HepG2 (cell line): Measurements from ENCODE around the gene RTEL1. TPM values are rescaled to one million over a fixed set of nuclear protein-coding genes. Genes with fewer than 3 reads are reported as not detected.

Source experiments
- ARID4A ChIP-seq: sonication (generic); formaldehyde crosslinking; IDR thresholded peaks from 2 replicates; pipeline ENCODE4 v1.5.0; 2020; ENCODE audit warnings: mild to moderate bottlenecking, missing genetic modification reagents, borderline replicate concordance
- ATF3 ChIP-seq: sonication (generic); formaldehyde crosslinking; IDR thresholded peaks from 2 replicates; pipeline ENCODE4 v1.4.0; 2020; ENCODE audit warnings: missing genetic modification reagents
- CBX5 ChIP-seq: sonication (generic); formaldehyde crosslinking; IDR thresholded peaks from 2 replicates; pipeline ENCODE4 v1.4.0; 2020; ENCODE audit warnings: missing genetic modification reagents, borderline replicate concordance
- HOXD1 ChIP-seq: sonication (generic); formaldehyde crosslinking; IDR thresholded peaks from 2 replicates; pipeline ENCODE4 v1.5.0; 2020; ENCODE audit warnings: missing genetic modification reagents
- MAFK ChIP-seq, 2 experiments: IDR thresholded peaks in 1 of 2; conservative IDR thresholded peaks in 1 of 2; 2 replicates each; pipeline ENCODE4 v1.6.1; 2011; ENCODE audit warnings: improper control_type of control experiment in 2 of 2, low read length in 2 of 2
- SIN3B ChIP-seq: fragments of 150-350 bp; IDR thresholded peaks from 2 replicates; pipeline ENCODE4 v1.6.1; 2014; ENCODE audit warnings: low read length
- ZFP36L1 ChIP-seq: sonication (generic); formaldehyde crosslinking; IDR thresholded peaks from 2 replicates; pipeline ENCODE4 v1.8.0; 2022; ENCODE audit warnings: mild to moderate bottlenecking, missing genetic modification reagents, moderate library complexity
- ZNF432 ChIP-seq: sonication (generic); formaldehyde crosslinking; IDR thresholded peaks from 2 replicates; pipeline ENCODE4 v1.5.0; 2020; ENCODE audit warnings: missing genetic modification reagents, mild to moderate bottlenecking, borderline replicate concordance
- ZNF557 ChIP-seq: sonication (generic); formaldehyde crosslinking; IDR thresholded peaks from 2 replicates; pipeline ENCODE4 v1.4.0; 2020; ENCODE audit warnings: missing genetic modification reagents
- ZNF775 ChIP-seq: sonication (generic); formaldehyde crosslinking; IDR thresholded peaks from 2 replicates; pipeline ENCODE4 v1.4.0; 2020; ENCODE audit warnings: missing genetic modification reagents, mild to moderate bottlenecking, moderate library complexity, borderline replicate concordance
- ZSCAN21 ChIP-seq: sonication (generic); formaldehyde crosslinking; IDR thresholded peaks from 2 replicates; pipeline ENCODE4 v1.8.0; 2022; ENCODE audit warnings: mild to moderate bottlenecking, missing genetic modification reagents, moderate library complexity, borderline replicate concordance
- polyA plus RNA-seq, 8 experiments: library from polyadenylated mRNA; depleted of rRNA in 3 of 8; stranded (reverse) in 7 of 8; unstranded in 1 of 8; fragments of >200 nt; fragmentation: Illumina TruSeq in 4 of 8; extraction: Trizol in 4 of 8; gene quantifications; 2 replicates each; pipeline versions ENCODE4 v1.2.1 to v1.2.3, GENCODE V29; 2011 to 2016; ENCODE audit warnings: low read depth in 4 of 8, missing spikeins in 1 of 8, mixed read lengths in 1 of 8; ENCODE audit not compliant: insufficient read depth in 1 of 8
- total RNA-seq, 5 experiments: library from RNA; depleted of rRNA; stranded (reverse); fragments of >200 nt; fragmentation: Illumina TruSeq; extraction: Trizol; gene quantifications; 2 replicates each; pipeline ENCODE4 v1.2.3, GENCODE V29; 2016; ENCODE audit warnings: low read depth in 1 of 5
- TF ChIP-seq, protein P1 (sequence below): sonication (generic); formaldehyde crosslinking; IDR thresholded peaks from 2 replicates; pipeline ENCODE4 v1.5.0; 2020; ENCODE audit warnings: missing genetic modification reagents, mild to moderate bottlenecking, borderline replicate concordance
- TF ChIP-seq, protein P2 (sequence below): sonication (generic); formaldehyde crosslinking; IDR thresholded peaks from 2 replicates; pipeline ENCODE4 v1.4.0; 2020; ENCODE audit warnings: missing genetic modification reagents
- TF ChIP-seq, protein P3 (sequence below): sonication (generic); formaldehyde crosslinking; IDR thresholded peaks from 2 replicates; pipeline ENCODE4; 2020; ENCODE audit warnings: missing genetic modification reagents, mild to moderate bottlenecking, borderline replicate concordance
- TF ChIP-seq, protein P4 (sequence below): sonication (generic); formaldehyde crosslinking; IDR thresholded peaks from 2 replicates; pipeline ENCODE4 v1.4.0; 2020; ENCODE audit warnings: mild to moderate bottlenecking, missing genetic modification reagents

RTEL1 gene
- total and polyA plus RNA-seq, 2 of the 13 experiments (the other 11 are each of a cell fraction or from before 2014, with no cell fraction given) = 21.8 to 36.4 TPM

DNA sequence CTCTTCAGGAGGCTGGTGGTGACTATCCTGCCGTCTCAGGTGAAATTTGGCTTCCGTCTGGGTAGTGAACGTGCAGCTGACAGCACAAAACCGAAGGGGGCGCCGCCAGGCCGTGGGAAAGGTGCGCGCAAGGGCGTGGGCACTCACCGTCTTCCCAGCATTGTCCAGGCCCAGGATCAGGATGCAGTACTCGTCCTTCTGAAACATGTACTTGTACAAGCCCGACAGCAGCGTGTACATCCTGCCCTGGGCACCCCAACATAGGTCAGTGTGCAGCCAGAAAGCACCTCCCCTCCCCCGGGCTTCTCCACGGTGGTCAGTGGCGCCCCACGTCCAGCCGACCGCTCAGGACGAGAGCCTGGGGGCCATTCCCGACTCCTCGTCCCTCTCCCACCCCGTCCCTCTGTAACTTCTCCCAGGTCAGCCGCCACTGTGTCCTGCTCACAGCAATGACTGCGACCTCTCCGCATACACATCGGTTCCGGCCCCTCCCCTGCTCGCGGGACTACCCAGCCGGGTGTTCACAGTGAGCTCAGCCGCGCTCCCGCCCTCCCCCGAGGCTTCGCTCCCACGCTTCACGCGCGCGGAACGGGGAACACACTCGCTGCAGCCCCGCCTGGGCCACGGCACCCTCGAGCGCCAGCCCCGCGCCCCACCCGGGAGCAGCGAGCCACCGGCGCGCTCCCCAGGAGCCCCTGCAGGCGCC, 48.9 kb downstream of the RTEL1 start (continued):
- TF ChIP-seq ZNF432 (CRISPR knock-in tag) (no peak), SIN3B (peak; percentile 74; the same call in 1 of the 2 replicates), ARID4A (CRISPR knock-in tag) (no peak; the same call in 1 of the 2 replicates), CBX5 (CRISPR knock-in tag) (peak; percentile 88), ZNF775 (CRISPR knock-in tag) (0 out of 2 replicates have a peak, but pooled peaks have one; percentile 58), ZFP36L1 (0 out of 2 replicates have a peak, but pooled peaks have one; percentile 57), HOXD1 (CRISPR knock-in tag) (no peak; the same call in none of the 2 replicates), ZSCAN21 (CRISPR knock-in tag) (peak; percentile 66; the same call in 1 of the 2 replicates), ATF3 (CRISPR knock-in tag) (no peak; the same call in 1 of the 2 replicates), ZNF557 (CRISPR knock-in tag) (no peak), MAFK (conservative IDR thresholded peaks at IDR 0.05 in 1 of 2, IDR thresholded peaks at IDR 0.05 in 1 of 2; ENCODE audit: low read length in 2 of 2) (peak; percentile 40 to 51; a peak in 3 of 4 replicates)
- TF ChIP-seq, protein P1, sequence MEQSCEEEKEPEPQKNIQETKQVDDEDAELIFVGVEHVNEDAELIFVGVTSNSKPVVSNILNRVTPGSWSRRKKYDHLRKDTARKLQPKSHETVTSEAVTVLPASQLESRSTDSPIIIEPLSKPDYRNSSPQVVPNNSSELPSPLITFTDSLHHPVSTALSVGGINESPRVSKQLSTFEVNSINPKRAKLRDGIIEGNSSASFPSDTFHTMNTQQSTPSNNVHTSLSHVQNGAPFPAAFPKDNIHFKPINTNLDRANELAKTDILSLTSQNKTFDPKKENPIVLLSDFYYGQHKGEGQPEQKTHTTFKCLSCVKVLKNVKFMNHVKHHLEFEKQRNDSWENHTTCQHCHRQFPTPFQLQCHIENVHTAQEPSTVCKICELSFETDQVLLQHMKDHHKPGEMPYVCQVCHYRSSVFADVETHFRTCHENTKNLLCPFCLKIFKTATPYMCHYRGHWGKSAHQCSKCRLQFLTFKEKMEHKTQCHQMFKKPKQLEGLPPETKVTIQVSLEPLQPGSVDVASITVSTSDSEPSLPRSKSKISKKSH = no peak
- TF ChIP-seq, protein P2, sequence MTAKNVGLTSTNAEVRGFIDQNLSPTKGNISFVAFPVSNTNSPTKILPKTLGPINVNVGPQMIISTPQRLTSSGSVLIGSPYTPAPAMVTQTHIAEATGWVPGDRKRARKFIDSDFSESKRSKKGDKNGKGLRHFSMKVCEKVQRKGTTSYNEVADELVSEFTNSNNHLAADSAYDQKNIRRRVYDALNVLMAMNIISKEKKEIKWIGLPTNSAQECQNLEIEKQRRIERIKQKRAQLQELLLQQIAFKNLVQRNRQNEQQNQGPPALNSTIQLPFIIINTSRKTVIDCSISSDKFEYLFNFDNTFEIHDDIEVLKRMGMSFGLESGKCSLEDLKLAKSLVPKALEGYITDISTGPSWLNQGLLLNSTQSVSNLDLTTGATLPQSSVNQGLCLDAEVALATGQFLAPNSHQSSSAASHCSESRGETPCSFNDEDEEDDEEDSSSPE (CRISPR knock-in tag) = peak; percentile 46; the same call in 1 of the 2 replicates
- TF ChIP-seq, protein P3, sequence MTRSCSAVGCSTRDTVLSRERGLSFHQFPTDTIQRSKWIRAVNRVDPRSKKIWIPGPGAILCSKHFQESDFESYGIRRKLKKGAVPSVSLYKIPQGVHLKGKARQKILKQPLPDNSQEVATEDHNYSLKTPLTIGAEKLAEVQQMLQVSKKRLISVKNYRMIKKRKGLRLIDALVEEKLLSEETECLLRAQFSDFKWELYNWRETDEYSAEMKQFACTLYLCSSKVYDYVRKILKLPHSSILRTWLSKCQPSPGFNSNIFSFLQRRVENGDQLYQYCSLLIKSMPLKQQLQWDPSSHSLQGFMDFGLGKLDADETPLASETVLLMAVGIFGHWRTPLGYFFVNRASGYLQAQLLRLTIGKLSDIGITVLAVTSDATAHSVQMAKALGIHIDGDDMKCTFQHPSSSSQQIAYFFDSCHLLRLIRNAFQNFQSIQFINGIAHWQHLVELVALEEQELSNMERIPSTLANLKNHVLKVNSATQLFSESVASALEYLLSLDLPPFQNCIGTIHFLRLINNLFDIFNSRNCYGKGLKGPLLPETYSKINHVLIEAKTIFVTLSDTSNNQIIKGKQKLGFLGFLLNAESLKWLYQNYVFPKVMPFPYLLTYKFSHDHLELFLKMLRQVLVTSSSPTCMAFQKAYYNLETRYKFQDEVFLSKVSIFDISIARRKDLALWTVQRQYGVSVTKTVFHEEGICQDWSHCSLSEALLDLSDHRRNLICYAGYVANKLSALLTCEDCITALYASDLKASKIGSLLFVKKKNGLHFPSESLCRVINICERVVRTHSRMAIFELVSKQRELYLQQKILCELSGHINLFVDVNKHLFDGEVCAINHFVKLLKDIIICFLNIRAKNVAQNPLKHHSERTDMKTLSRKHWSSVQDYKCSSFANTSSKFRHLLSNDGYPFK (CRISPR knock-in tag) = peak; percentile 14; the same call in 1 of the 2 replicates
- TF ChIP-seq, protein P4, sequence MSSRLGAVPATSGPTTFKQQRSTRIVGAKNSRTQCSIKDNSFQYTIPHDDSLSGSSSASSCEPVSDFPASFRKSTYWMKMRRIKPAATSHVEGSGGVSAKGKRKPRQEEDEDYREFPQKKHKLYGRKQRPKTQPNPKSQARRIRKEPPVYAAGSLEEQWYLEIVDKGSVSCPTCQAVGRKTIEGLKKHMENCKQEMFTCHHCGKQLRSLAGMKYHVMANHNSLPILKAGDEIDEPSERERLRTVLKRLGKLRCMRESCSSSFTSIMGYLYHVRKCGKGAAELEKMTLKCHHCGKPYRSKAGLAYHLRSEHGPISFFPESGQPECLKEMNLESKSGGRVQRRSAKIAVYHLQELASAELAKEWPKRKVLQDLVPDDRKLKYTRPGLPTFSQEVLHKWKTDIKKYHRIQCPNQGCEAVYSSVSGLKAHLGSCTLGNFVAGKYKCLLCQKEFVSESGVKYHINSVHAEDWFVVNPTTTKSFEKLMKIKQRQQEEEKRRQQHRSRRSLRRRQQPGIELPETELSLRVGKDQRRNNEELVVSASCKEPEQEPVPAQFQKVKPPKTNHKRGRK = no peak
